Parathyroid adenoma (tissue), 2 donors: ENCODE data around the gene CPSF3.
"Not testable (repeated sequence)": the region's sequence is repeated elsewhere in the genome, so short reads cannot be mapped to it uniquely, and the experiment has no call there.

Source experiments
- H2AFZ ChIP-seq: fragments of 300-600 bp; sonication (generic); one replicate; pipeline ENCODE4 v1.7.0; 2017; ENCODE audit warnings: antibody characterized with exemption, mild to moderate bottlenecking
- H3K27ac ChIP-seq: fragments of 300-600 bp; sonication (generic); one replicate; pipeline ENCODE4 v1.7.0; 2017
- H3K27me3 ChIP-seq: fragments of 300-600 bp; sonication (generic); one replicate; pipeline ENCODE4 v1.7.0; 2017; ENCODE audit warnings: low read length; ENCODE audit not compliant: control insufficient read depth, insufficient read depth
- H3K36me3 ChIP-seq: fragments of 300-600 bp; sonication (generic); one replicate; pipeline ENCODE4 v1.7.0; 2017; ENCODE audit warnings: low read length; ENCODE audit not compliant: control insufficient read depth, insufficient read depth
- H3K4me1 ChIP-seq: fragments of 300-600 bp; sonication (generic); one replicate; pipeline ENCODE4 v1.7.0; 2017; ENCODE audit warnings: control low read depth
- H3K4me2 ChIP-seq: fragments of 300-600 bp; sonication (generic); one replicate; pipeline ENCODE4 v1.7.0; 2017; ENCODE audit warnings: low read length
- H3K4me3 ChIP-seq: fragments of 300-600 bp; sonication (generic); one replicate; pipeline ENCODE4 v1.7.0; 2017; ENCODE audit warnings: low read depth, low read length
- H3K79me2 ChIP-seq: fragments of 300-600 bp; sonication (generic); one replicate; pipeline ENCODE4 v1.7.0; 2017; ENCODE audit warnings: control low read depth
- H3K9ac ChIP-seq: fragments of 300-600 bp; sonication (generic); one replicate; pipeline ENCODE4 v1.7.0; 2017; ENCODE audit warnings: mild to moderate bottlenecking
- H3K9me3 ChIP-seq: fragments of 300-600 bp; sonication (generic); one replicate; pipeline ENCODE4 v1.7.0; 2017; ENCODE audit warnings: low read length; ENCODE audit not compliant: control insufficient read depth
- TF ChIP-seq, protein P1 (sequence below): fragments of 300-600 bp; sonication (generic); IDR thresholded peaks from one replicate; pipeline ENCODE4 v1.7.0; 2017; ENCODE audit warnings: antibody characterized with exemption, mild to moderate bottlenecking
- donor health status: primary hyperparathyroidism.

Gene CPSF3

DNA sequence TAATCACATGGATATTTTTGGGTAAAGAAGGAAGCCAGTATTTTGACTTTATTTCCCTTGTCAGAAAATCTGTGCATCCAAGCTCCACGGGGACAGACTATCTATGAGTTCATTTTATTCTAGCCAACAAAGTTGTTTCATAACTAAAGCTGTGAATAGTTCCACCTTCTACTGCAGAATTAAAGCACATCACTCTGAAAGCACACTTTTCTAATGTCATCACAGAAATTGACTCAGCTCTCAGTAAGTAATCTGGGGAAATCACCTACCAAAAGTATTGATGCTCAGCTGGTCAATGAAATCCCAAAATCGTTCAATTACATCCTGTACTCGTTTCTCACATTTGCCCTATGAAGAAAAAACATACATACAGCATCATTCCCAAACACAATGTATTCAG is 70.0 kb downstream of the CPSF3 start:
- H3K36me3 ChIP-seq = no peaks in the 10 kb centered on the region
- no peaks in the 10 kb centered on the region for H3K27me3 ChIP-seq
- no peak overlapping the region for H2AFZ ChIP-seq
- no peak overlapping the region for H3K9ac ChIP-seq
- H3K79me2 ChIP-seq = no peaks in the 10 kb centered on the region
- H3K27ac ChIP-seq = no peak overlapping the region
- H3K4me2 ChIP-seq = no peak overlapping the region
- no peaks in the 10 kb centered on the region for H3K4me1 ChIP-seq
- no peak overlapping the region for H3K4me3 ChIP-seq
- H3K9me3 ChIP-seq = no peaks in the 10 kb centered on the region
- TF ChIP-seq, protein P1, sequence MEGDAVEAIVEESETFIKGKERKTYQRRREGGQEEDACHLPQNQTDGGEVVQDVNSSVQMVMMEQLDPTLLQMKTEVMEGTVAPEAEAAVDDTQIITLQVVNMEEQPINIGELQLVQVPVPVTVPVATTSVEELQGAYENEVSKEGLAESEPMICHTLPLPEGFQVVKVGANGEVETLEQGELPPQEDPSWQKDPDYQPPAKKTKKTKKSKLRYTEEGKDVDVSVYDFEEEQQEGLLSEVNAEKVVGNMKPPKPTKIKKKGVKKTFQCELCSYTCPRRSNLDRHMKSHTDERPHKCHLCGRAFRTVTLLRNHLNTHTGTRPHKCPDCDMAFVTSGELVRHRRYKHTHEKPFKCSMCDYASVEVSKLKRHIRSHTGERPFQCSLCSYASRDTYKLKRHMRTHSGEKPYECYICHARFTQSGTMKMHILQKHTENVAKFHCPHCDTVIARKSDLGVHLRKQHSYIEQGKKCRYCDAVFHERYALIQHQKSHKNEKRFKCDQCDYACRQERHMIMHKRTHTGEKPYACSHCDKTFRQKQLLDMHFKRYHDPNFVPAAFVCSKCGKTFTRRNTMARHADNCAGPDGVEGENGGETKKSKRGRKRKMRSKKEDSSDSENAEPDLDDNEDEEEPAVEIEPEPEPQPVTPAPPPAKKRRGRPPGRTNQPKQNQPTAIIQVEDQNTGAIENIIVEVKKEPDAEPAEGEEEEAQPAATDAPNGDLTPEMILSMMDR = no peak

DNA sequence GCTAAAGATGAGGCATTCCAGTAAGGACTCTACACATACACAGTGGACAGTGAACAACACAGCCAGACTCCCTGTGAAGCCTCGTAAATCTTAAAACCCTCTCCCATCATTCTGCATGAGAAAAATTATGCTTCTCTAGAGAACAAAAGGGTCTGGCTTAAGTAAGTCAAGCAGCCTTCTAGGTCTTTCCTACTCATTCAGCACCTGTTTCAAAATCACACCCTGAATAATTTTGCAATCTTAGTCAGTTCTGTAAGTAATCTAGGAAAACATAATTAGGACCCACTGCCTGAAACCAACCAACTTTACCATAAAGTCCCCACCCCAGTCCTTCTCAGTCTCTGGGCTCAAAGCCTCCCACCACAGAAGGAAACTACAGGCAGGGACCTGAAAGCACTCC is 70.6 kb downstream of the CPSF3 start:
- H3K36me3 ChIP-seq = no peaks in the 10 kb centered on the region
- no peaks in the 10 kb centered on the region for H3K79me2 ChIP-seq
- no peak overlapping the region for H3K4me3 ChIP-seq
- no peak overlapping the region for H3K9ac ChIP-seq
- TF ChIP-seq, protein P1 = no peak
- no peak overlapping the region for H3K27ac ChIP-seq
- H3K9me3 ChIP-seq = no peaks in the 10 kb centered on the region
- H3K4me1 ChIP-seq = no peaks in the 10 kb centered on the region
- no peak overlapping the region for H3K4me2 ChIP-seq
- H2AFZ ChIP-seq = no peak overlapping the region
- no peaks in the 10 kb centered on the region for H3K27me3 ChIP-seq

DNA sequence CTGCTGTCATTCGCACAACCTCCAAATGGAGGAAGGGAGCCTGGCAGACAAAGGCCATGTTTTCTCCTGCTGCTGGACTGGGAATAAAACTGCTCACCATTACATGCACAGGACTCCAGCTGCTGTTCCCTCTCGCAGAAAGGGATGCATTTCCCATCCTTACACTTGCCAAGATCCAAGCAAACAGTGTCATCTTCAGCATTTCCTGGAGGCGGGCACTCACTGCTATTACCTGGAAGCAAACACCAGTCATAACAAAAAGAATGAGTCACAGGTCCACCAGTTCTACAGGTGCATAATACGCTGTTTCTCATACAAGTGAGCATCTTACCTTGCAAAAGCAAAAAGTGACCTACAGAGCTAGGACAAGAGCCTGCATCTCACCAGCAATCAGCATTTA is 73.6 kb downstream of the CPSF3 start:
- no peak overlapping the region for H2AFZ ChIP-seq
- no peak overlapping the region for H3K4me3 ChIP-seq
- H3K27me3 ChIP-seq = no peaks in the 10 kb centered on the region
- H3K9ac ChIP-seq = no peak overlapping the region
- TF ChIP-seq, protein P1 = no peak
- no peaks in the 10 kb centered on the region for H3K4me1 ChIP-seq
- no peak overlapping the region for H3K4me2 ChIP-seq
- no peak overlapping the region for H3K27ac ChIP-seq
- no peaks in the 10 kb centered on the region for H3K9me3 ChIP-seq
- no peaks in the 10 kb centered on the region for H3K36me3 ChIP-seq
- H3K79me2 ChIP-seq = no peaks in the 10 kb centered on the region

DNA sequence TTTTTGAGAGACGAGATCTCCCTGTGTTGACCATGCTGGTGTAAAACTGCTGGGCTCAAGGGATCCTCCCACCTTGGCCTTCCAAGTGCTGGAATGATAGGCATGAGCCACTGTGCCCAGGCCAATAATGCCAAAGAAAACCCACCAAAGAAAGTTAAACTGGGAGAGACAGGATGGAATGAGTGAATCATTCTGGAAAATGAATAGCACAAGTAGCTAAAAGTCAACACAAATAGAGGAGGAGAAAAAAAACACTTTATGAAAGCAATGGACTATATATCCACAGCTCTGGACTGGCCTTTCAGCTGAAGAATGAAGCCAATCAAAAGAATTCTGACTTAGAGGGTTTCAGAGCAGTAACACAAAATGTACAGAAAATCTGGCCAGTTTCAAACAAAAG is 74.8 kb downstream of the CPSF3 start:
- Histone ChIP-seq H3K9ac (no peak overlapping the region), H3K27me3 (no peaks in the 10 kb centered on the region), H3K36me3 (no peaks in the 10 kb centered on the region), H3K27ac (no peak overlapping the region), H3K9me3 (no peaks in the 10 kb centered on the region), H3K4me2 (no peak overlapping the region), H3K4me3 (no peak overlapping the region), H2AFZ (no peak overlapping the region), H3K79me2 (no peaks in the 10 kb centered on the region), H3K4me1 (no peaks in the 10 kb centered on the region)
- TF ChIP-seq, protein P1 = no peak

DNA sequence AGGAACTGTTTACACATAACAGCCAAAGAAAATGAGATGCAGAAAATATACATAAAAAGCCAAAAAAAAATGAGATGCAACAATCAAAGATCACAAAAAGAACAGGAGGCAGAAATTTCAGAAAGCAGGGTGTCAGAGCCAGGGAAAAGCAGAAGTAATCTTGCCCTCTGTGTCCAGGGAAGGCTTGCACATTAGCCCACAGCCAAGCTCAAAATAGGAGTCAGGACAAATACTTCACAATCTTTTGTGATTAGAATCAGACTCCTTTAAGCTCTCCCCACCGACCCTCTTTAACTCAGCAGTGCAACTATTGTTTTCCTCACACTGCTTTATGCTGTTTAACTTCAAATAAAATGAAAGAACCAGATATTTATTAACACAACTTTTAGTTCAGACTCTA is 85.5 kb downstream of the CPSF3 start:
- no peaks in the 10 kb centered on the region for H3K27me3 ChIP-seq
- no peaks in the 10 kb centered on the region for H3K4me1 ChIP-seq
- peaks cover 16% of the 10 kb centered on the region for H3K79me2 ChIP-seq
- no peaks in the 10 kb centered on the region for H3K9me3 ChIP-seq
- H3K27ac ChIP-seq = no peak overlapping the region
- no peak overlapping the region for H3K9ac ChIP-seq
- H3K4me3 ChIP-seq = no peak overlapping the region
- TF ChIP-seq, protein P1 = no peak
- no peak overlapping the region for H3K4me2 ChIP-seq
- H2AFZ ChIP-seq = no peak overlapping the region
- H3K36me3 ChIP-seq = no peaks in the 10 kb centered on the region

DNA sequence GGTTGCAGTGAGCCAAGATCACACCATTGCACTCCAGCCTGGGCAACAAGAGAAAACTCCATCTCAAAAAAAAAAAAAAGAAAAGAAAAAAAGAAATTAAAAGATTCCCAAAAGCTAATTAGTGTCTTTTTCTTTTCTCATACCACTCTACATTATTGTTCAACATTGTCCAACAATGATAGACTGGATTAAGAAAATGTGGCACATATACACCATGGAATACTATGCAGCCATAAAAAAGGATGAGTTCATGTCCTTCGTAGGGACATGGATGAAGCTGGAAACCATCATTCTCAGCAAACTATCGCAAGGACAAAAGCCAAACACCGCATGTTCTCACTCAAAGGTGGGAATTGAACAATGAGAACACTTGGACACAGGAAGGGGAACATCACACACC is 90.5 kb downstream of the CPSF3 start:
- H3K9ac ChIP-seq, H3K9me3 ChIP-seq, H3K36me3 ChIP-seq, H2AFZ ChIP-seq, H3K4me1 ChIP-seq, H3K27ac ChIP-seq, H3K4me2 ChIP-seq, H3K4me3 ChIP-seq, H3K27me3 ChIP-seq: not testable (repeated sequence)
- H3K79me2 ChIP-seq = peaks cover 14% of the 10 kb centered on the region
